GM10266 (cell line): ENCODE measurements around the gene TRIP13.
"Not testable (repeated sequence)": the region's sequence is repeated elsewhere in the genome, so short reads cannot be mapped to it uniquely, and the experiment has no call there.

Source experiments
- DNase-seq: peaks from one replicate; pipeline ENCODE4 v3.0.0; 2012; ENCODE audit errors: extremely low spot score
- TF ChIP-seq, protein P1 (sequence below): IDR thresholded peaks from 2 replicates; pipeline ENCODE4 v1.5.1; 2012; ENCODE audit warnings: mild to moderate bottlenecking, low read depth; ENCODE audit not compliant: control insufficient read depth, insufficient read depth; ENCODE audit errors: missing control alignments

The TRIP13 gene

DNA sequence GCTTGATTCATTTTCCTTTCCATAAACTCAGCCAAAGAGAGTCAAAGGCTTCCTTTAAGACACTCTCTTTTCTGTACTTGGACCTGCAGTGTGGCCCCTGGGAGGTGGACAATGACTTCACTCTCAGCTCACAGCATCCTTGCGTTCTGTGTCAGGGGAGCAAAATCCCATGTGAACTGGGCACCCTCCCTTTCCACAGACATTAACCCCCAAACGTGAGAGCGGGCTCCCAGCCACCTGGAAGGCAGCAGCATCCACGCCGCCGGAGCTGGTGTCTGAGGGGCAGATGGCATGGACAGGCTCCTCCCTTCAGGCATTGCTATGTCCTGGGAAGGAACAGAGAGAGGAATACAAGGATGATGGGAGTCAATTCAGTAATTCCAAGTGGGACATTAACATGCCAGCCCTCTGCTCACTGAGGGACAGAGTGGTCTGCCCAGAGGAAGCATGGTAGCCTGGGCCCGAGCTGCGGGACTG, 39.5 kb downstream of the TRIP13 start:
- no peak for DNase-seq
- TF ChIP-seq, protein P1, sequence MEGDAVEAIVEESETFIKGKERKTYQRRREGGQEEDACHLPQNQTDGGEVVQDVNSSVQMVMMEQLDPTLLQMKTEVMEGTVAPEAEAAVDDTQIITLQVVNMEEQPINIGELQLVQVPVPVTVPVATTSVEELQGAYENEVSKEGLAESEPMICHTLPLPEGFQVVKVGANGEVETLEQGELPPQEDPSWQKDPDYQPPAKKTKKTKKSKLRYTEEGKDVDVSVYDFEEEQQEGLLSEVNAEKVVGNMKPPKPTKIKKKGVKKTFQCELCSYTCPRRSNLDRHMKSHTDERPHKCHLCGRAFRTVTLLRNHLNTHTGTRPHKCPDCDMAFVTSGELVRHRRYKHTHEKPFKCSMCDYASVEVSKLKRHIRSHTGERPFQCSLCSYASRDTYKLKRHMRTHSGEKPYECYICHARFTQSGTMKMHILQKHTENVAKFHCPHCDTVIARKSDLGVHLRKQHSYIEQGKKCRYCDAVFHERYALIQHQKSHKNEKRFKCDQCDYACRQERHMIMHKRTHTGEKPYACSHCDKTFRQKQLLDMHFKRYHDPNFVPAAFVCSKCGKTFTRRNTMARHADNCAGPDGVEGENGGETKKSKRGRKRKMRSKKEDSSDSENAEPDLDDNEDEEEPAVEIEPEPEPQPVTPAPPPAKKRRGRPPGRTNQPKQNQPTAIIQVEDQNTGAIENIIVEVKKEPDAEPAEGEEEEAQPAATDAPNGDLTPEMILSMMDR: no peak

DNA sequence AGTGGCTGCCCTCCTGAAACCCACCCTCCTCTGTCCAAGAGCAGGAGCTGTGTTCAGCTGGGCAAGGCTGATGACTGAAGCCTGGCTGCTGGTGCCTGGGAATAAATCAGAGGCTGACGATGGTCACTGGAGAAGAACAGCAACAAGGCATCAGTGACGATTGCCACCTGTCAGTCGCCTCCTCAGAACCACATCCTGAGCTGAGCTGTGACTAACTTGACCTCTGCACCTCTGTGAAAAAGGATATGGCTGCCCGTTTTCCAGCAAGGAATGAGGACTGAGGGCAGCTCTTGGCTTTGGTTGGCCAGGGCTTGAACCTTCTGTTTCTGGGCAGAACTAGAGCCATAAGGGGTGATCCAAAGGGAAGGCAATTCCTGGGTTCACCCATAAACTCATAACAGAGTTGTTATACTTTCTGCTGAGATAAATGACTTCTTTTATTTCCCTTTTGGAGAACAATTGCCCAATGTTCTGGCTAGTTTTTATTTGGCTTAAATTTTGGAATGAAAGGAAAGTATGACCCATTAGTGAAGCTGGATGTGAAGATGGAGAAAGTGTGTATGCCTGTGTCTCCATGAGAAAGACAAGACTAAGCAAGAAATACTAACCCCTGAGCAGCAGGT, 40.1 kb downstream of the TRIP13 start:
- TF ChIP-seq, protein P1: no peak
- DNase-seq: no peak

DNA sequence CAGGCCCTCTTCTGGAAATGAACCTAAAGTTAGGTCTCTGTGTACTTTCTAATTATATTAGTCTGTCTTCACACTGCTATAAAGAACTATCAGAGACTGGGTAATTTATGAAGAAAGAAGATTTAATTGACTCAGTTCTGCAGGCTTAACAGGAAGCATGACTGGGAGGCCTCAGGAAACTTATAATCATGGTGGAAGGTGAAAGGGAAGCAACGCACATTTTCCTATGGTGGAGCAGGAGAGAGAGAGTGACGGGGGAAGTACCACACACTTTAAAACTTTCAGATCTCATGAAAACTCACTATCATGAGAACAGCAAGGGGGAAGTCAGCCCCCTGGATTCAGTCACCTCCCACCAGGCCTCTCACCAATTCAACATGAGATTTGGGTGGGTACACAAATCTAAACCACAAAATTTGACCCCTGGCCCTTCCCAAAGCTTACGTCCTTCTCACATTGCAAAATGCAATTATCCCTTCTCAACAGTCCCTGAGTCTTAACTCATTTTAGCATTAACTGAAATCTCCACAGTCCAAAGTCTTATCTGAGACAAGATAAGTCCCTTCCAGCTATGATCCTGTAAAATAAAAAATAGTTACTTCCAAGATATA, 40.7 kb downstream of the TRIP13 start:
- DNase-seq: no peak
- TF ChIP-seq, protein P1: no peak

DNA sequence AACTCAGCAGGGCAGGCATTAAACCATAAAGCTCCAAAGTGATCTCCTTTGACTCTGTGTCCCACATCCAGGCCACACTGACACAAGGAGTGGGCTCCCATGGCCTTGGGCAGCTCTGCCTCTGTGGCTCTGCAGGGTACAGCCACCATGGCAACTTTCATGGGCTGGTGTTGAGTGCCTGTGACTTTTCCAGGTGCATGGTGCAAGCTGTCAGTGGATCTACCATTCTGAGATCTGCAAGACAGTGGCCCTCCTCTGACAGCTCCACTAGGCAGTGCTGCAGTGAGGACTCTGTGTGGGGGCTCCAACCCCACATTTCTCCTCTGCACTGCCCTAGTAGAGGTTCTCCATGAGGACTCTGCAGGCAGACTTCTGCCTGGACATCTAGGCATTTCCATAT, 41.3 kb downstream of the TRIP13 start:
- DNase-seq: not testable (repeated sequence)

DNA sequence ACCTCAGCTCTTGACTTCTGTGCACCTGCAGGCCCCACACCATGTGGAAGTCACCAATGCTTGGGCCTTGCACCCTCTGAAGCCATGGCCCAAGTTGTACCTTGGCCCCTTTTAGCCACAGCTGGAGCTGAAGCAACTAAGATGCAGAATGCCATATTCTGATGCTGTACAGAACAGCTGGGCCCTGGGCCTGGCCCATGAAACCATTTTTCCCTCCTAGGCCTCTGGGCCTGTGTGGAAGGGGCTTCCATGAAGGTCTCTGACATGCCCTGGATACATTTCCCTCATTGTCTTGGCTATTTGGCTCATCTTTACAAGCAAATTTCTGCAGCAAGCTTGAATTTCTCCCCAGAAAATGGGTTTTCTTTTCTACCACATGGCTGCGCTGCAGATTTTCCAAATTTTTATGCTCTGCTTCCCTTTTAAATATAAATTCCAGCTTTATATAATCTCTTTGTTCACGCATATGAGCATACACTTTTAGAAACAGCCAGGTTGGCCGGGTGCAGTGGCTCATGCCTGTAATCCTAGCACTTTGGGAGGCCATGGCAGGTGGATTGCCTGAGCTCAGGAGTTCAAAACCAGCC, 41.8 kb downstream of the TRIP13 start:
- not testable (repeated sequence) for DNase-seq

DNA sequence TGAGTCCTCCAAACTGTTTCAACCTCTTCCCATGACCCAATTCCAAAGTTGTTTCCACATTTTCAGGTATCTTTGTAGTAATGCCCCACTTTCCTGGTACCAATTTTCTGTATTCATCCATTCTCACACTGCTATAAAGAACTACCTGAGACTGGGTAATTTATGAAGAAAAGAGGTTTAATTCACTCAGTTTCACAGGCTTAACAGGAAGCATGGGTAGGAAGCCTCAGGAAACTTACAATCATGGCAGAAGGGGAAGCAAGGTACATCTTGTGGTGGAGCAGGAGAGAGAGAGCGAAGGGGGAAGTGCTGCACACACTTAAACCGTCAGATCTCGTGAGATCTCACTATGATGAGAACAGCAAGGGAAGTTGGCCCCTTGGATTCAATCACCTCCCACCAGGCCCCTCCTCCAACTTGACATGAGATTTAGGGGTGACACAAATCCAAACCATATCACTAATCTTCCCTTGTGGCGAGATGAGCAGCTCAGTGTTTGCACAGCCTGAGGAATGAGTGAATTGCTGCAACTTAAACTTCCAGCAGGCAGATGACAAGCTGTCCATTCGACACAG, 42.9 kb downstream of the TRIP13 start:
- TF ChIP-seq, protein P1: no peak
- no peak for DNase-seq

DNA sequence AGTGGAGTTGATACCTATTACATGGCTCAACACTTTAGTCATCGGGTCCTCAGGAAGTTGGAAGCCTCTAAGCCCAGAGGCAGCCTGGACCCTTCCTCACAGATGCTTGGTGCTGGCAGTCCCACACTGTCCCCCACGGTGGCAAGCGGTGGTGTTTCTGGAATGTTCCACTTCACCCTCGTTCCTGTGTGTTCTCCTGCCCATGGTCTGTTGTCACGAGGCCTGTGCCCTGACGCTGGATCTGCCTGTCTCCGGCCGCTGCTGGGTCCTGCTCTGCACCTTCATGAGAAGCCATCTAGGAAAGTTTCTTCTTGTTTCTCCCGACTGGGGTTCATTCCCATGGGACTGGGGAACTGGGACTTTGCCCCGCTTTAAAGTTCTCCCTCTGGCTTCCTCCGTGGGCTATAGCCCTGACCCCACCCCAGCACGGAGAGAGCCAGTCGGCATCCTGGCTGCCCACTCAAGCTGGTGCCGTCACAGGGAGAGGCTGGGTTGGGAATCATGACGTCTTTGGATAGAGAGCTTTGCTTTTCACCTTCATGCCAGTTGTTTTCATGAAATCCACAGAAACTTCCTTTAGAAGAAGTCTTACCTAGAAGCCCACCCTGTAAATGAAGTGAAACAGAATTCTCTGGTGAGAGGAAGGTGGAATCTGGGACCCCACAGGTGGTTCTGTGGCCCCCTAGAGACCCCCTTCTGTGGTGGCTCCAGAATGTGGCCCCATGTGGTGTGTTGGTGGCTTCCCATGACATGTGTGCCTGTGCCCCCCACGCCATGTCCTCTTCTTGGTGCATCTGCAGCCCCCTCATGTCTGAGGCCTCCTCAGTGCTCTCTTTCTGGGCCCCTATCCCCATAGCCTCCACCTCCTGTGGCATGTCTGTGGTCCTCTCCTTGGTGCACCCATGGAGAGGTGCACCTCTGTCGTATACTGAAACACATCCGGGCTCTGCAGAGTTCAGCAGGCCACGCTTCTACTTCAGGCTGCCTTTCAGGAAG, 43.8 kb downstream of the TRIP13 start:
- TF ChIP-seq, protein P1: no peak
- no peak for DNase-seq
